ENCODE data around the gene ATP6V0C. TPM values are rescaled to one million over a fixed set of nuclear protein-coding genes. Genes with fewer than 3 reads are reported as not detected.

Gene ATP6V0C
- total RNA-seq, 1 experiment from 2014 or later: 176 TPM

DNA sequence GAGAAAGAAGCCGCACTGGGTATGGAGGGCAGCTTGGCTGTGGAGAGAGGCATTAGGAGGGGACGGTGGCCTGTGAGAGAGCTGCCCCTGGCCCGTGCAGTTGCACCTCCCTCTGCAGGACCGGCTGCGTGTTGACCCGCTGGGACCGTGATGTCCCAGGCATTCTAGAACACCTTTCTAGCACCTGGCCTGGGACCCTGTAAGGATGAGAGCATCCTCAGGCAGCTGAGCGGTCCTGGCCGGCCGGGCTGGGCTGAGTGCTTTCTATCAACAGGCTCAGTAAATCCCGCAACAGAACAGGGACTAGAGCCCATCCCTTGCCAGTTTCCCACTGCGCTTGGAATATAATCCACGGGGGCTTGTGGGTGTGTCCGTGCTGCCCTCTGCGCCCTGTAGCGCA is 24.2 kb upstream of the ATP6V0C start:
- no peak overlapping the region for H3K14ac ChIP-seq (ENCODE audit: insufficient read depth, low read length)
- no peaks in the 10 kb centered on the region for H3K9me3 ChIP-seq (ENCODE audit: control insufficient read depth, low read depth, low read length)
- H2BK12ac ChIP-seq (ENCODE audit: insufficient read length, low read depth, low read length): no peak overlapping the region
- Mint-ChIP-seq H3K9me3 (no peaks in the 10 kb centered on the region), H3K4me3 (no peak overlapping the region), H3K4me1 (peaks cover 9 to 13% of the 10 kb centered on the region in 2 experiments), H3K27me3 (ENCODE audit: low read depth) (no peaks in the 10 kb centered on the region), H3K27ac (no peak overlapping the region), H3K36me3 (ENCODE audit: insufficient read depth in 1 of 3, low read depth in 3 of 3) (no peaks in the 10 kb centered on the region)
- H2AFZ ChIP-seq (ENCODE audit: low read length): no peak overlapping the region
- no peaks in the 10 kb centered on the region for H3K23me2 ChIP-seq (ENCODE audit: insufficient read length, low read depth, low read length, poor library complexity, severe bottlenecking)
- H2BK15ac ChIP-seq (ENCODE audit: low read depth, low read length): no peak overlapping the region
- H2BK20ac ChIP-seq (ENCODE audit: low read depth, low read length, poor library complexity, severe bottlenecking): no peak overlapping the region
- H3K4ac ChIP-seq (ENCODE audit: low read depth, low read length): no peak overlapping the region
- H3K27ac ChIP-seq (ENCODE audit: insufficient read length, low read depth, low read length): no peak overlapping the region
- no peak overlapping the region for H3K4me2 ChIP-seq (ENCODE audit: insufficient read depth, insufficient read length, low read length)
- H2BK120ac ChIP-seq (ENCODE audit: low read depth, low read length, poor library complexity, severe bottlenecking): no peak overlapping the region
- no peak overlapping the region for H4K5ac ChIP-seq (ENCODE audit: insufficient read length, low read depth, low read length)
- WGBS (ENCODE audit: extremely low coverage, insufficient read length, low lambda C conversion rate): no CpG with 5 or more reads among the region's 16 CpGs
- H4K20me1 ChIP-seq (ENCODE audit: control insufficient read depth, insufficient read depth, insufficient read length): no peaks in the 10 kb centered on the region
- no peak overlapping the region for H3K56ac ChIP-seq (ENCODE audit: insufficient read length, low read depth, low read length)
- no peak overlapping the region for H4K8ac ChIP-seq (replicated peaks; ENCODE audit: insufficient read length, low read depth, low read length)
- no peak overlapping the region for H3K18ac ChIP-seq (ENCODE audit: insufficient read length, low read depth, low read length)
- H3K9ac ChIP-seq (ENCODE audit: extremely low read depth, insufficient read length, low read length): no peak overlapping the region
- no peaks in the 10 kb centered on the region for H3K79me1 ChIP-seq (ENCODE audit: insufficient read depth, low read depth, low read length, poor library complexity, severe bottlenecking)
- DNase-seq: no peak
- H3K23ac ChIP-seq (ENCODE audit: insufficient read length, low read depth, low read length): no peak overlapping the region
- no peaks in the 10 kb centered on the region for H3K79me2 ChIP-seq (ENCODE audit: insufficient read depth, low read length)
- no peaks in the 10 kb centered on the region for H3K27me3 ChIP-seq (ENCODE audit: insufficient read depth, low read length)
- TF ChIP-seq, protein P1, sequence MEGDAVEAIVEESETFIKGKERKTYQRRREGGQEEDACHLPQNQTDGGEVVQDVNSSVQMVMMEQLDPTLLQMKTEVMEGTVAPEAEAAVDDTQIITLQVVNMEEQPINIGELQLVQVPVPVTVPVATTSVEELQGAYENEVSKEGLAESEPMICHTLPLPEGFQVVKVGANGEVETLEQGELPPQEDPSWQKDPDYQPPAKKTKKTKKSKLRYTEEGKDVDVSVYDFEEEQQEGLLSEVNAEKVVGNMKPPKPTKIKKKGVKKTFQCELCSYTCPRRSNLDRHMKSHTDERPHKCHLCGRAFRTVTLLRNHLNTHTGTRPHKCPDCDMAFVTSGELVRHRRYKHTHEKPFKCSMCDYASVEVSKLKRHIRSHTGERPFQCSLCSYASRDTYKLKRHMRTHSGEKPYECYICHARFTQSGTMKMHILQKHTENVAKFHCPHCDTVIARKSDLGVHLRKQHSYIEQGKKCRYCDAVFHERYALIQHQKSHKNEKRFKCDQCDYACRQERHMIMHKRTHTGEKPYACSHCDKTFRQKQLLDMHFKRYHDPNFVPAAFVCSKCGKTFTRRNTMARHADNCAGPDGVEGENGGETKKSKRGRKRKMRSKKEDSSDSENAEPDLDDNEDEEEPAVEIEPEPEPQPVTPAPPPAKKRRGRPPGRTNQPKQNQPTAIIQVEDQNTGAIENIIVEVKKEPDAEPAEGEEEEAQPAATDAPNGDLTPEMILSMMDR (conservative IDR thresholded peaks at IDR 0.05): no peak
- H3T11ph ChIP-seq (ENCODE audit: low read length): no peak overlapping the region
- H2BK5ac ChIP-seq (ENCODE audit: insufficient read length, low read length): no peak overlapping the region
- H4K91ac ChIP-seq (ENCODE audit: insufficient read length, low read depth, low read length): no peak overlapping the region
- no peaks in the 10 kb centered on the region for H3K4me1 ChIP-seq (ENCODE audit: insufficient read depth, low read length)
- H2AK5ac ChIP-seq (ENCODE audit: insufficient read length, low read length): no peak overlapping the region
